GM06990 (cell line): ENCODE data around the gene TBX15.

Experiments used
- DNase-seq: peaks from one replicate; pipeline ENCODE4 v3.0.0-alpha.2; 2011; ENCODE audit not compliant: insufficient read length; ENCODE audit errors: extremely low read depth
- H3K27me3 ChIP-seq: replicated peaks from 2 replicates; pipeline ENCODE4 v1.6.0; 2011; ENCODE audit warnings: low read length; ENCODE audit not compliant: control insufficient read depth, insufficient read depth
- H3K36me3 ChIP-seq: 2 replicates; pipeline ENCODE4 v1.5.1; 2011; ENCODE audit warnings: low read length; ENCODE audit not compliant: control insufficient read depth, insufficient read depth
- H3K4me3 ChIP-seq: replicated peaks from 2 replicates; pipeline ENCODE4 v1.5.1; 2011; ENCODE audit warnings: low read depth, mild to moderate bottlenecking, control low read depth, low read length
- CTCF ChIP-seq: IDR thresholded peaks from 2 replicates; pipeline ENCODE4 v1.5.1; 2011; ENCODE audit warnings: low read length, control low read depth, mild to moderate bottlenecking, inconsistent platforms; ENCODE audit not compliant: insufficient read depth, poor library complexity, severe bottlenecking

Gene TBX15

GRCh38 chr1:118899340-118899739 lies 88.8 kb downstream of the TBX15 start:
- H3K27me3 ChIP-seq = no peaks in the 10 kb centered on the region
- no peaks in the 10 kb centered on the region for H3K36me3 ChIP-seq
- no peak overlapping the region for H3K4me3 ChIP-seq
- no peak for DNase-seq
- no peak for TF ChIP-seq CTCF

GRCh38 chr1:118898712-118899111 lies 89.4 kb downstream of the TBX15 start:
- H3K27me3 ChIP-seq = no peaks in the 10 kb centered on the region
- H3K4me3 ChIP-seq = no peak overlapping the region
- no peak for DNase-seq
- TF ChIP-seq CTCF = no peak
- H3K36me3 ChIP-seq = no peaks in the 10 kb centered on the region

- no peak for TF ChIP-seq CTCF
- no peak overlapping the region for H3K4me3 ChIP-seq
- no peaks in the 10 kb centered on the region for H3K27me3 ChIP-seq
- no peak for DNase-seq
- H3K36me3 ChIP-seq = no peaks in the 10 kb centered on the region
Observed at GRCh38 chr1:118896416-118896815, 91.7 kb downstream of the TBX15 start.

- H3K4me3 ChIP-seq = no peak overlapping the region
Observed at GRCh38 chr1:118894836-118895235, 93.3 kb downstream of the TBX15 start.

GRCh38 chr1:118890851-118891384 lies 97.2 kb downstream of the TBX15 start:
- Histone ChIP-seq H3K27me3 (no peaks in the 10 kb centered on the region), H3K4me3 (no peak overlapping the region), H3K36me3 (no peaks in the 10 kb centered on the region)
- TF ChIP-seq CTCF = no peak
- no peak for DNase-seq

More at GRCh38 chr1:118894836-118895235, 93.3 kb downstream of the TBX15 start:
- no peak for TF ChIP-seq CTCF
- Histone ChIP-seq H3K36me3 (no peaks in the 10 kb centered on the region), H3K27me3 (no peaks in the 10 kb centered on the region)
- DNase-seq = no peak

GRCh38 chr1:118884946-118885345 lies 103.2 kb downstream of the TBX15 start:
- no peak for TF ChIP-seq CTCF
- no peak for DNase-seq
- Histone ChIP-seq H3K27me3 (no peaks in the 10 kb centered on the region), H3K36me3 (no peaks in the 10 kb centered on the region), H3K4me3 (no peak overlapping the region)
